ENCODE measurements around the gene ASCC1.

DNA sequence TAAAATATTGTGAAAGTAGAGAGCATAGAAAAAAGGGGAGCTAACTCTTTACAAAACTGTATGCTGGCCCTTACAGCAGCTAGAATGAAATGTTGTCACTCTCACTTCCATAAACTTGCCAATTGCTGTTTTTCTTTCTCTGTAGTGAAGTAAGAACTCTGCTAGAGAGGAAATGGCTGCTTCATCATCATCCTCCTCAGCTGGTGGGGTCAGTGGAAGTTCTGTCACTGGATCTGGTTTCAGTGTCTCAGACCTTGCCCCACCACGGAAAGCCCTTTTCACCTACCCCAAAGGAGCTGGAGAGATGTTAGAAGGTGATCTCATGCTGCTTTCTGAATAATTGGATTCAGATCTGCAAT is 7.6 kb upstream of the ASCC1 start:
- no peak for TF ChIP-seq CTCF (IDR thresholded peaks at IDR 0.05; ENCODE audit: insufficient read depth, low read depth, low read length)
- TF ChIP-seq EZH2 (IDR thresholded peaks at IDR 0.05; ENCODE audit: insufficient read depth, low read length) = no peak
